GM11168 (cell line): Measurements from ENCODE around the gene AHCY.
"Not testable (repeated sequence)": the region's sequence is repeated elsewhere in the genome, so short reads cannot be mapped to it uniquely, and the experiment has no call there.

ENCODE experiments used
- in situ Hi-C: fragments of 300-500 bp; cut with MboI; formaldehyde crosslinking; loops from one replicate; pipeline ENCODE4 v1.12.0; 2022; ENCODE audit warnings: low sequenced_read_pairs; ENCODE audit not compliant: unreplicated experiment

AHCY gene

GRCh38 chr20:34263468-34263867 is 39.7 kb downstream of the AHCY start:
- in situ Hi-C loops, result not testable (repeated sequence)

- in situ Hi-C loops, result no loop called here
These were observed 40.5 kb downstream of the AHCY start for GRCh38 chr20:34262488-34263288.

- in situ Hi-C loops, result no loop called here
These were observed 42.8 kb downstream of the AHCY start for GRCh38 chr20:34260208-34260942.

GRCh38 chr20:34256629-34257124 is 46.5 kb downstream of the AHCY start:
- in situ Hi-C loops, result no loop called here

- in situ Hi-C loops, result no loop called here
These were observed 48.2 kb downstream of the AHCY start for GRCh38 chr20:34254979-34255378.

- in situ Hi-C loops, result not testable (repeated sequence)
These were observed 50.6 kb downstream of the AHCY start for GRCh38 chr20:34252431-34253086.

GRCh38 chr20:34251619-34252018 is 51.5 kb downstream of the AHCY start:
- in situ Hi-C loops, result no loop called here

- in situ Hi-C loops, result no loop called here
These were observed 53.1 kb downstream of the AHCY start for GRCh38 chr20:34250005-34250404.

- in situ Hi-C loops, result no loop called here
These were observed 53.9 kb downstream of the AHCY start for GRCh38 chr20:34249291-34249690.

GRCh38 chr20:34246126-34246626 is 57.0 kb downstream of the AHCY start:
- in situ Hi-C loops, result no loop called here

GRCh38 chr20:34243377-34243776 is 59.8 kb downstream of the AHCY start:
- in situ Hi-C loops, result no loop called here

GRCh38 chr20:34242879-34243278 is 60.3 kb downstream of the AHCY start:
- in situ Hi-C loops, result no loop called here

GRCh38 chr20:34242015-34242414 is 61.1 kb downstream of the AHCY start:
- in situ Hi-C loops, result not testable (repeated sequence)

GRCh38 chr20:34240693-34241615 is 62.2 kb downstream of the AHCY start, which contains the start of gene ASIP:
ASIP (plus strand) TSS chr20:34241423; CDS start chr20:34260375, 18,952 bp downstream.
- in situ Hi-C loops, result no loop called here

GRCh38 chr20:34240121-34240520 is 63.0 kb downstream of the AHCY start:
- in situ Hi-C loops, result no loop called here

GRCh38 chr20:34237942-34238341 is 65.2 kb downstream of the AHCY start:
- in situ Hi-C loops, result no loop called here

GRCh38 chr20:34235875-34236274 is 67.3 kb downstream of the AHCY start:
- in situ Hi-C loops, result no loop called here

GRCh38 chr20:34233687-34234086 is 69.5 kb downstream of the AHCY start:
- in situ Hi-C loops, result no loop called here

- in situ Hi-C loops, result no loop called here
These were observed 70.6 kb downstream of the AHCY start for GRCh38 chr20:34232494-34233087.
